Measurements from ENCODE around the gene BMPR1A.

- TF ChIP-seq RCOR1 (IDR thresholded peaks at IDR 0.05; ENCODE audit: low read depth, low read length): no peak
- no peak for TF ChIP-seq CTCF (IDR thresholded peaks at IDR 0.05)
Measured at GRCh38 chr10:86942441-86943315, 186.3 kb downstream of the BMPR1A start.
